H7 (cell line): Measurements from ENCODE around the gene FGGY. TPM values are rescaled to one million over a fixed set of nuclear protein-coding genes. Genes with fewer than 3 reads are reported as not detected.
A peak's percentile ranks its signal among the peaks of the same experiment; 100 is the strongest.

Experiments
- DNase-seq: peaks from one replicate; pipeline ENCODE4 v3.0.0; 2012
- H3K27me3 ChIP-seq: 2 replicates; pipeline ENCODE4 v1.6.0; 2011; ENCODE audit warnings: mild to moderate bottlenecking, low read length; ENCODE audit not compliant: control insufficient read depth, insufficient read depth
- H3K36me3 ChIP-seq: replicated peaks from 2 replicates; pipeline ENCODE4 v1.5.1; 2011; ENCODE audit warnings: low read length; ENCODE audit not compliant: control insufficient read depth, insufficient read depth
- H3K4me3 ChIP-seq: 2 replicates; pipeline ENCODE4 v1.5.1; 2011; ENCODE audit warnings: low read depth, mild to moderate bottlenecking, control low read depth, low read length, moderate library complexity; ENCODE audit not compliant: insufficient read depth
- total RNA-seq: library from RNA; depleted of rRNA; stranded (reverse); fragments of >200 nt; shearing (Covaris generic); gene quantifications from 2 replicates; pipeline ENCODE4 v1.2.3, GENCODE V29; 2014

FGGY gene
- total RNA-seq, 1 experiment from 2014 or later: 19.2 TPM

- H3K27me3 ChIP-seq: no peaks in the 10 kb centered on the region
- no peak for DNase-seq
- H3K4me3 ChIP-seq: no peak overlapping the region
- no peaks in the 10 kb centered on the region for H3K36me3 ChIP-seq
Observed at GRCh38 chr1:59427784-59428183, 130.9 kb downstream of the FGGY start.

GRCh38 chr1:59428828-59429227, 131.9 kb downstream of the FGGY start:
- no peaks in the 10 kb centered on the region for H3K27me3 ChIP-seq
- no peak for DNase-seq
- no peaks in the 10 kb centered on the region for H3K36me3 ChIP-seq
- H3K4me3 ChIP-seq: no peak overlapping the region

- DNase-seq: no peak
- H3K4me3 ChIP-seq: no peak overlapping the region
- no peaks in the 10 kb centered on the region for H3K27me3 ChIP-seq
- H3K36me3 ChIP-seq: no peaks in the 10 kb centered on the region
Observed at GRCh38 chr1:59429656-59430055, 132.8 kb downstream of the FGGY start.

GRCh38 chr1:59431566-59432294, 134.8 kb downstream of the FGGY start:
- H3K27me3 ChIP-seq: no peaks in the 10 kb centered on the region

GRCh38 chr1:59432531-59433439, 135.9 kb downstream of the FGGY start:
- Histone ChIP-seq H3K4me3 (no peak overlapping the region), H3K27me3 (no peaks in the 10 kb centered on the region), H3K36me3 (no peaks in the 10 kb centered on the region)
- DNase-seq: no peak

More at GRCh38 chr1:59431566-59432294, 134.8 kb downstream of the FGGY start:
- Histone ChIP-seq H3K36me3 (no peaks in the 10 kb centered on the region), H3K4me3 (no peak overlapping the region)
- DNase-seq: no peak

GRCh38 chr1:59433440-59433813, 136.5 kb downstream of the FGGY start:
- Histone ChIP-seq H3K4me3 (no peak overlapping the region), H3K27me3 (no peaks in the 10 kb centered on the region)
- no peak for DNase-seq

GRCh38 chr1:59434336-59434735, 137.4 kb downstream of the FGGY start:
- no peaks in the 10 kb centered on the region for H3K27me3 ChIP-seq
- no peak for DNase-seq
- no peak overlapping the region for H3K4me3 ChIP-seq
- no peaks in the 10 kb centered on the region for H3K36me3 ChIP-seq

More at GRCh38 chr1:59433440-59433813, 136.5 kb downstream of the FGGY start:
- H3K36me3 ChIP-seq: no peaks in the 10 kb centered on the region

GRCh38 chr1:59436637-59437036, 139.7 kb downstream of the FGGY start:
- Histone ChIP-seq H3K27me3 (no peaks in the 10 kb centered on the region), H3K36me3 (no peaks in the 10 kb centered on the region), H3K4me3 (no peak overlapping the region)
- no peak for DNase-seq

- no peaks in the 10 kb centered on the region for H3K36me3 ChIP-seq
- no peak overlapping the region for H3K4me3 ChIP-seq
- no peaks in the 10 kb centered on the region for H3K27me3 ChIP-seq
- no peak for DNase-seq
Observed at GRCh38 chr1:59438058-59438560, 141.2 kb downstream of the FGGY start.

GRCh38 chr1:59442492-59442891, 145.6 kb downstream of the FGGY start:
- Histone ChIP-seq H3K36me3 (no peaks in the 10 kb centered on the region), H3K27me3 (no peaks in the 10 kb centered on the region), H3K4me3 (no peak overlapping the region)
- no peak for DNase-seq

- no peaks in the 10 kb centered on the region for H3K27me3 ChIP-seq
- DNase-seq: no peak
- H3K36me3 ChIP-seq: no peaks in the 10 kb centered on the region
- no peak overlapping the region for H3K4me3 ChIP-seq
Observed at GRCh38 chr1:59443310-59443709, 146.4 kb downstream of the FGGY start.

GRCh38 chr1:59444520-59444919, 147.6 kb downstream of the FGGY start:
- no peaks in the 10 kb centered on the region for H3K36me3 ChIP-seq
- no peak for DNase-seq
- no peak overlapping the region for H3K4me3 ChIP-seq
- H3K27me3 ChIP-seq: no peaks in the 10 kb centered on the region

GRCh38 chr1:59445040-59445439, 148.1 kb downstream of the FGGY start:
- no peaks in the 10 kb centered on the region for H3K27me3 ChIP-seq
- H3K36me3 ChIP-seq: no peaks in the 10 kb centered on the region
- no peak for DNase-seq
- no peak overlapping the region for H3K4me3 ChIP-seq

- peak; percentile 6 for DNase-seq
Observed at GRCh38 chr1:59446257-59446901, 149.5 kb downstream of the FGGY start.

More at GRCh38 chr1:59446257-59446901, 149.5 kb downstream of the FGGY start:
- H3K36me3 ChIP-seq: no peaks in the 10 kb centered on the region
- H3K27me3 ChIP-seq: no peaks in the 10 kb centered on the region
- H3K4me3 ChIP-seq: no peak overlapping the region
